Measurements from ENCODE around the gene MARCHF5. TPM values are rescaled to one million over a fixed set of nuclear protein-coding genes. Genes with fewer than 3 reads are reported as not detected.
A peak's percentile ranks its signal among the peaks of the same experiment; 100 is the strongest.

The MARCHF5 gene
- total and polyA plus RNA-seq, 2 experiments from 2014 or later, result 19.3 to 47.4 TPM

DNA sequence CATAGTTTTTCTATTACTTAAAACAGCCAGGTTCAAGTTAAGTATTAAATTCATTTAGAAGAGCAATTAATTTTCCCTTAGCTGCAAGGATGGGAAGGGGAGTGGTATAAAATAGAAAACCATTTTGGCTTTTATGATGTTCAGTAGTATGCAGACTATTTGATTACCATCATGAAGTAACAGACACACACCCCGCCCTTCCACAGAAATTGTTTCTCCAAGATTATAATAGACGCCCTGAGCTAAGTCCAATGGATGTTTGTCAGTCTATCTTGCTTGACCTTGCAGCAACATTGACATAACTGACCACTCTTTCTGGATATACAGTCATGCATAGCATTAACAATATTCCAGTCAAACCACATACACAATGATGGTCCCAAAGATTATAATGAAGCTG lies 42.4 kb upstream of the MARCHF5 start:
- DNase-seq (ENCODE audit: low read depth in 1 of 2, low spot score in 1 of 2), result no peak
- Histone ChIP-seq H3K36me3 (no peaks in the 10 kb centered on the region), H3K9me3 (ENCODE audit: low read depth) (no peaks in the 10 kb centered on the region), H3K4me1 (ENCODE audit: low read depth) (no peaks in the 10 kb centered on the region), H3K27me3 (no peaks in the 10 kb centered on the region), H3K27ac (no peak overlapping the region), H3K4me3 (no peak overlapping the region)
- TF ChIP-seq CTCF (IDR thresholded peaks at IDR 0.05; ENCODE audit: low read depth, low read length), result no peak

- Histone ChIP-seq H3K36me3 (no peaks in the 10 kb centered on the region), H3K9me3 (ENCODE audit: low read depth) (no peaks in the 10 kb centered on the region), H3K4me1 (ENCODE audit: low read depth) (peaks cover 6% of the 10 kb centered on the region), H3K4me3 (no peak overlapping the region), H3K27ac (no peak overlapping the region), H3K27me3 (no peaks in the 10 kb centered on the region)
- DNase-seq (ENCODE audit: low read depth in 1 of 2, low spot score in 1 of 2), result no peak
- no peak for TF ChIP-seq CTCF (IDR thresholded peaks at IDR 0.05; ENCODE audit: low read depth, low read length)
Observed at GRCh38 chr10:92263396-92263795, 27.6 kb upstream of the MARCHF5 start.

GRCh38 chr10:92264249-92264648 lies 26.7 kb upstream of the MARCHF5 start:
- no peak for TF ChIP-seq CTCF (IDR thresholded peaks at IDR 0.05; ENCODE audit: low read depth, low read length)
- H3K27ac ChIP-seq, result no peak overlapping the region

DNA sequence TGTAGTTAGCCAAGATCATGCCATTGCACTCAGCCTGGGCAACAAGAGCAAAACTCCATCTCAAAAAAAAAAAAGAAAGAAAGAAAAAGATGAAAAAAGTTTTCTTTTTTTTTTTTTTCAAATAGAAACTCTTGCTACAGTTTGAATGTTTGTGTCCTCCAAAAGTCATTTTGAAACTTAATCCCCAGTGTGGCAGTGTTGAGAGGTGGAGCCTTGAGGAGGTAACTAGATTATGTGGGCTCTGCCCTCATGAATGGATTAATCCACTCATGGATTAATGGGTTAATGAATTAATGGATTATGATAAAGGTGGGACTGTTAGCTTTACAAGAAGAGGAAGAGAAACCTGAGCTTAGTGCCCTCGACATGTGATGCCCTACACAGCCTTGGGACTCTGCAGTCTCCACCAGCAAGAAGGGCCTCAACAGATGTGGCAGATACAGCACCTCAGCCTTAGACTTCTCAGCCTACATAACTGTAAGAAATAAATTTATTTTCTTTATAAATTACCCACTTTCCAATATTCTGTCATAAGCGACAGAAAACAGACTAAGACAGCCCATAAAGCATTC lies 25.2 kb upstream of the MARCHF5 start:
- H3K4me1 ChIP-seq (ENCODE audit: low read depth), result peaks cover 6% of the 10 kb centered on the region
- H3K27me3 ChIP-seq, result no peaks in the 10 kb centered on the region
- no peaks in the 10 kb centered on the region for H3K36me3 ChIP-seq
- H3K27ac ChIP-seq, result no peak overlapping the region
- no peak for TF ChIP-seq CTCF (IDR thresholded peaks at IDR 0.05; ENCODE audit: low read depth, low read length)
- no peaks in the 10 kb centered on the region for H3K9me3 ChIP-seq (ENCODE audit: low read depth)
- DNase-seq (ENCODE audit: low read depth in 1 of 2, low spot score in 1 of 2), result no peak
- H3K4me3 ChIP-seq, result no peak overlapping the region

More at GRCh38 chr10:92264249-92264648, 26.7 kb upstream of the MARCHF5 start:
- Histone ChIP-seq H3K9me3 (ENCODE audit: low read depth) (no peaks in the 10 kb centered on the region), H3K27me3 (no peaks in the 10 kb centered on the region), H3K36me3 (no peaks in the 10 kb centered on the region), H3K4me1 (ENCODE audit: low read depth) (peaks cover 6% of the 10 kb centered on the region), H3K4me3 (no peak overlapping the region)
- DNase-seq (ENCODE audit: low read depth in 1 of 2, low spot score in 1 of 2), result no peak

GRCh38 chr10:92267343-92267742 lies 23.6 kb upstream of the MARCHF5 start:
- no peak for TF ChIP-seq CTCF (IDR thresholded peaks at IDR 0.05; ENCODE audit: low read depth, low read length)

More at GRCh38 chr10:92267343-92267742, 23.6 kb upstream of the MARCHF5 start:
- Histone ChIP-seq H3K4me1 (ENCODE audit: low read depth) (peaks cover 6% of the 10 kb centered on the region), H3K4me3 (no peak overlapping the region), H3K27me3 (no peaks in the 10 kb centered on the region), H3K9me3 (ENCODE audit: low read depth) (no peaks in the 10 kb centered on the region), H3K27ac (peak overlapping the region; percentile 45), H3K36me3 (no peaks in the 10 kb centered on the region)
- DNase-seq (ENCODE audit: low read depth in 1 of 2, low spot score in 1 of 2), result peak in 1 of 2 donors; percentile 22

All from cardiac muscle cell (in vitro differentiated cells and primary cell).